HG02970 (cell line): Measurements from ENCODE around the gene CRKL.
"Not testable (repeated sequence)": the region's sequence is repeated elsewhere in the genome, so short reads cannot be mapped to it uniquely, and the experiment has no call there.

Source experiments
- ATAC-seq: cut with Tn5 transposase; IDR thresholded peaks from one replicate; pipeline ENCODE4 v1.9.1; 2021; ENCODE audit warnings: mild to moderate bottlenecking, moderate library complexity, moderate number of reproducible peaks; ENCODE audit not compliant: unreplicated experiment, low FRiP score

CRKL gene

DNA sequence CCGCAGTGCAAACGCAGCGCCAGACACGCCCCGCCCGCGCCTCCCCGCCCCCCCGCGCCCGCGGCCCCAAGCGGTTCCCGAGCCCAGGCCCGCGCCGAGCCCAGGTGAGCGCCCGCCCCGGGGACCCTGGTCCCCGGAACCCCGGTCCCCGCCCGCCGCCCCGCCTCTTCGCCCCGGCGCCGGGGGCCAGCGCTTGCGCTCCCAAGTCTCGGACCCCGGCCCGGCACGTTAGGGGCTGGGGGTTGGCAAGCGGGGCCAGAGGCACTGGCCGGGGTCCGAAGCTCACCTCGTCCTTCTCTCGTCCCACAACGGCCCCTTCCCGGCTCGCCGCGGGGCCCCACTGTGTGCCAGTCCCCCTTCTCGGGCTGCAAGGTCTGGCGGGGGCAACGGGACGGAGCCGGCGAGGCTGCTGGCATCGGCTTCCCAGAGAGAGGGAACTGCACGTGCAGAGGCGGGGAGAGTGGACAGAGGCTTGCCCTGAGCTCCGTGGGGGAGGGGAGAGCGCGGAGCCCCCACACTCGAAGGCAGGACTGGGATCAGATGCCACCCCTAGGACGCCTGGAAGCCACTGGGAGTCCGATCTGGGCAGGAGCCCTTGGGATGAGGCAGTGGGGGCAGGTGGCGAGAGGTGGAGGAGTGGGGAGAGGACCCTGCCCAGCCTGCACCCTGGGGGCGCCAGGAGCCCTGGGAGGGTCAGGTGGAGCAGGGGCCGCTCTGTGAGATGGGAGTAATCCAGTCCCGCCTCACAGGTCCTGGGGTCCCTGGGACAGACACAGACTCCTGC lies 48.1 kb downstream of the CRKL start:
- ATAC-seq = no peak

DNA sequence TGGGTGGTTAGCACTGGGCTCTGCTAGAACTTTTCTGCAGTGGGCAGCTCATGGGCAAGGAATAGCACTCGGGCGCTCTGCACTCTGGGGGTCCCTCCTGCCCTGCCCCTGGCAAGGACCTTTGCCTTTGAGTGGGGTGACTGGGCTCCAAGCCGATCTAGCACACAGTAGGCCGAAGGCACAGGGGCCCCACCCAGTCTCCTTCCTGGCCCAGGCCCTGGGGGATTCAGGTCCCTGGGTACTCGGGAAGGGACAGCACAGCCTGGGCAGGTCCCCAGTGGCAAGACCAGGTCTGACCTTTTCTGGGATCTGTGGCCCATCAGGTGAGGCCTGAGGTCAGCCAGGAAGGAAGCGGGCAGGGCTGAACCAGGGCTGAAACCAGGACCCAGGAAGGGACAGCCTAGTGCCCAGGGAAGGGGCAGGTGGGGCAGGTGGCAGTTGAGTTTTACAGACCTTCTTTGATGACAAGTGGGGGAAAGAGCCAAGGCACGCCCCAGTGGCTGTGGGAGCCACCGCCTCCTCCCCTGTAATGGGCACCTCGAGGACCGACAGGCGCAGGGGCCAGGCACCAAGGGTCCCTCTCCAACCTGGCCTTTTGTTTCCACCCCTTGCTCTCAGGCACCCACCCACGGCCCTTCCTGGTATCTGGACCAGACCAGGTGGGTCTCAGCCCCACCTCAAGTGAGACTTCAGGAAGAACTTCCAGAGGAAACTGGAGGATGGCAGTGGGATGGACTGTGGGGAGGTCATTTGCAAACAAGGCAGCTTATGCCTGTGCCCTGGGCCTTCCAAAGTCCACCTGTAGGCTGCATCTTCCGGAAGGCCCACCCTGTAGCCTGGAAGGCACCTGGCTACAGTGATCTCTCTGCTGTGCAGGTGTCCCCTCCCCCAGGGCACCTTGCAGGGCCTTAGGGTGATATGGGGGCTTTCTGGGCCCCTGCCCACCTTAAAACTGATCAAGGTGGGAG lies 49.0 kb downstream of the CRKL start:
- ATAC-seq = no peak

DNA sequence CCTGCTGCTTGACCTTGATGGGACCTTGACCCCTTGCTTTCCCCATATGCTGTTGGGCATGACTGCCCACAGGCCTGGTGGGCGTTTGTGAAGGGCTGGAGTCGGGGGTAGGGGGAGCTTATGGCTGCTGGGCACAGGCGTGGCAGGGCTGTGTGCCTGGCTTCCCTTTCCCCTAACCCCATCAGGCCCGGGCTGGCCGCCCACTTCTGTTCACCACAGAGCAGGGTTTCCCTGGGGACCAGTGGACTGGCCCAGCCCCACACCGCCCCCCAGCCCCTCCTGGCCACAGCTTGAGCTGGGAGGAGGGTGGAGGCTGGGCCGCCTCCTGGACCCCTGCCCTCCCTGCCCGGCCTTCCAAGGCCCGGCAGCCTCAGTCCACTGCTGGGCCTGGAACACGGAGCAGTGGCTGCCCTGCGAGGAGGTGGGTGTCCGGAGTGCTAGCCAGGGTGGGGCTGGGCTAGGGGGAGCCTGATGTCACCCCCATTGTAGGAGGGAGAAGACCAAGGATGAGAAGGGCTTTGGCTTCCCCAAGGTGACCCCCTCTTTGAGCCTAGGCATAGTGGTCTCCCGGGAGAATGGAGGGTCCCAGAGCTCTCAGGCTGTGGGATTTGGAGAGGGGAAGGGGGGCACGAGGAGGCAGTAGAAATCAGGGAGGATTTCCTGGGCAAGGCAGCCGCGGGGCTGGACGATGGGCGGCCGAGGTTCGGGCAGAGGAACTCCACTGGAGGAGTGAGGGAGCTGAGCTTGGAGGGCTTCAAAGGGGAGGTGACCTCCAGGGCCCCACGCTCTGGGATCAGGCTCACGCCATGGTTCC lies 49.9 kb downstream of the CRKL start, which contains the start of gene AIFM3:
Gene AIFM3, plus strand, starts transcription at position 373 of the 814 bp plus-strand sequence. CDS start 690 bp downstream, outside the sequence.
- no peak for ATAC-seq

DNA sequence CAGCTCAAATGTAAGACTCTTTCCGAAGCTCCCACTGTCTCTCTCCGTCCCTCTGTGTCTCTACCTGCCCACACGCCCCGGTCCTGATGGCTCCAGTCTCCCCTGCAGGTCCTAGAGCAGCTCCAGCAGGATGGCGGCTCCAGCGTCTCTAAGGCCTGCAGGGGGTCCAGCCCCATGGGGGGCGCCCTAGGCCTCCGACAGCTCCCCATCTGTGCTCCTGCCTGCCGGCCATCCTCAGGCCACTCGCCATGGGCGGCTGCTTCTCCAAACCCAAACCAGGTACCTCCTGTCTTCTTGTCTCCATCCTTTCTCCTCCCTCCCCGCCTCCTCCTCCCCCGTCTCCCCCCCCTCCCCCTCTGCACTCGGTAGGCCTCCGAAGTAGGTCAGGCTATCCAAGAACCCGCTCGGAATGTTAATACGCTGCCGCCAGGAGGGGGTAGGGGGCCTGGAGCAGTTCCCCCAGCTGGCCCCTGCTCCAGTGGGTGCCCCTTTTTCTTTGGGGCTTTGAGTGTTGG lies 50.5 kb downstream of the CRKL start:
- no peak for ATAC-seq

DNA sequence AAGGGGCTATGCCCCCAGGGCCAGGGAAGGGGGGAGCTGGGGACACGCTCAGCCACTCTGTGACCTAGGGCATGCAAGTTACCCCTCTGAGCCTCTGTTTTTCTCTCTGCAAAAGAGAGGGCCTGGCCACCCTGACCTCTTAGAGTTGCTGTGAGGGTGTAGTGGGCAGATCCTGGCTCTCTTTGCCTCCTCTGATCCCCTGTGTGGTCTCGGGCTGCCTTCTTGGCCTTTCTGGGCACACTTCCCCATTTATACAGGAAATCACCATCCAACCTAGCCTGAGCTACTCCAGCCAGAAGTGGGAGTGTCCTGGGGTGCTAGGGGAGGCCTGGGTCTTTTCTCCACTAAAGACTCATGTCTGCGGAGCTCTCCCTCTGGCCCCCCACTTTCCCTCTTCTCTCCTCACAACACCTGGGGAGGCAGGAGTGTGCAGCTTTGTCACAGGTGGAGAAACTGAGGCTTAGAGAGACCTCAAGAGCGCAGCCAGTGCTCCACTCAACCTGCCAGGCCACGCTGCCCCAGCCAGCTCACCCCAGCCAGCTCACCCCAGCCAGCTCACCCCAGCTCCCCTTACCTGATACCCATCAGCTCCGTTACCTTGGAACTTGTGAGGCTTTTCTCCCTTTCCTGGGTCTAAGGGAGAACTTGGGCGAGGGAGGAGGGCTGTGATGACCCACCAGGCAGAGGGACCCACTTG lies 51.2 kb downstream of the CRKL start:
- ATAC-seq = no peak

DNA sequence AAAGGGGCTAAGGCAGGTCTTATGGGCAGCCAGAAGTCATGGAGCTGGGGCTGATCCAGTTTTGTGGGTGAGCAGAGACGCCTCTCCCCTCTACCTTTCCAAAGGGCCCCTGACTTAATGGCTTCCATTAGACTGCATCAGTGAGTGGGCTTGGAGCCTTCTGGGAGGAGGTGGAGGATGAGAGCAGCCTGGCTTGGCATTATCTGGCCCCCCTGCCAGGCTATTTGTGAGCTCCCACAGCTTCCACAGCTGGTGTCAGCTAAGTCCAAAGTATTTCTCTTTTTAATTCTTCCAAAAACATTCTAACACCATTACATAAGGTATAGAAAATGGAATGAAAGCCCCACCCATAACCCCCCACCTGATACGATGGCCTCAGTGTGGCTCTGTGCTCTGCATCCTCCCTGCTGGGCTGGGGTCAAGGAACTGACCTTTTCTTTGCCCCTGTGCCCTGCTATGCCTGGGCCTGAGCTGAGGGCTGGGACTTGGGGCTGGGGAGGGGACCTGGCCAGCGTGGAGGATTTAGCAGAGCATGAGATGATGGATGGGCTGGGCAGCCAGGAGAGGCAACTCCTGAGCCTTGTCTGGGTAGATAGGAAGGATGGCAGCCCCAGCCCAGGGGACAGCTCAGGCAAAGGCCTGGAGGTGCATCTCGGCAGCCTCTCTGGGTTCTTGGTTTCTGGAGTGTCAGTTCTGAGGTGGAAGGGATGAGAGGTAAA lies 53.9 kb downstream of the CRKL start:
- ATAC-seq = no peak

DNA sequence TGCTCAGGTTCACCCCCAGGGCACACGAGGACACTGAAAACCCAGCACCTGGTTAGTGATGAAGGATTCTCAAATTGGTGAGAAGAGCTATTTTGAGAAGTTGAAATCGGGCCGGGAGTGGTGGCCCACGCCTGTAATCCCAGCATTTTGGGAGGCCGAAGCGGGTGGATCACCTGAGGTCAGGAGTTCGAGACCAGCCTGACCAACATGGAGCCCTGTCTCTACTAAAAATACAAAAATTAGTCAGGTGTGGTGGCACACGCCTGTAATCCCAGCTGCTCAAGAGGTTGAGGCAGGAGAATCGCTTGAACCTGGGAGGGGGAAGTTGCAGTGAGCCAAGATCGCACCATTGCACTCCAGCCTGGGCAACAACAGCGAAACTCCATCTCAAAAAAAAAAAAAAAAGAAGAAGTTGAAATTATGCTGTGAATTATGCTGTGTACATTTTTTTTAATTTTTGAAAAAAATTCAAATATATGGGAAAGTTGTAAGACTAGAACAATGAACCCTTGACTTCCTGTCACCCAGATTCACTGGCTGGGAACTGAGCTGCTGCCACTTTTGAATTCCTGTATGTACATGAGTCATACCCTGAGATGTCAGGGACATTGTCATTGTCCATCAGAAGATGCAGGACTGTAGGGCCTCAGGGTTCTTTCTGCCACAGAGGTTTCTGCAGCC lies 54.9 kb downstream of the CRKL start:
- ATAC-seq = not testable (repeated sequence)

DNA sequence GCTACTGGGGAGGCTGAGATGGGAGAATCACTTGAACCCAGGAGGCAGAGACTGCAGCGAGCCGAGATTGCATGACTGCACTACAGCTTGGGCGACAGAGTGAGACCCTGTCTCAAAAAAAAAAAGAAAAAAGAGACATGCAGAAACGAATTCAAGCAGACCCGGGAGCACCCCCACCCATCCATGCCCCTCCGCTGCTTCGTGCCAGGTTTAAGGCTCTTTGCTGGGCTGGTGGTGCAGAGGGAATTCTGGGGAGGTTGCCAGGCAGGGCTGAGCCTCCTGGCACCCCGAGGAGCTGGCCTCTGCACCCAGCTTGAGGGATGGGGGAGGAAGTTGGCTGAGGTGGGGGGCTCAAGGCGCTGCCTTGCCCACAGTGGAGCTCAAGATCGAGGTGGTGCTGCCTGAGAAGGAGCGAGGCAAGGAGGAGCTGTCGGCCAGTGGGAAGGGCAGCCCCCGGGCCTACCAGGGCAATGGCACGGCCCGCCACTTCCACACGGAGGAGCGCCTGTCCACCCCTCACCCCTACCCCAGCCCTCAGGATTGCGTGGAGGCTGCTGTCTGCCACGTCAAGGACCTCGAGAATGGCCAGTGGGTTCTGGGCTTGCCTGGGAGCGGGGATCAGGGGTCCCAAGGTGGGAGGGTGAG lies 55.8 kb downstream of the CRKL start:
- no peak for ATAC-seq

DNA sequence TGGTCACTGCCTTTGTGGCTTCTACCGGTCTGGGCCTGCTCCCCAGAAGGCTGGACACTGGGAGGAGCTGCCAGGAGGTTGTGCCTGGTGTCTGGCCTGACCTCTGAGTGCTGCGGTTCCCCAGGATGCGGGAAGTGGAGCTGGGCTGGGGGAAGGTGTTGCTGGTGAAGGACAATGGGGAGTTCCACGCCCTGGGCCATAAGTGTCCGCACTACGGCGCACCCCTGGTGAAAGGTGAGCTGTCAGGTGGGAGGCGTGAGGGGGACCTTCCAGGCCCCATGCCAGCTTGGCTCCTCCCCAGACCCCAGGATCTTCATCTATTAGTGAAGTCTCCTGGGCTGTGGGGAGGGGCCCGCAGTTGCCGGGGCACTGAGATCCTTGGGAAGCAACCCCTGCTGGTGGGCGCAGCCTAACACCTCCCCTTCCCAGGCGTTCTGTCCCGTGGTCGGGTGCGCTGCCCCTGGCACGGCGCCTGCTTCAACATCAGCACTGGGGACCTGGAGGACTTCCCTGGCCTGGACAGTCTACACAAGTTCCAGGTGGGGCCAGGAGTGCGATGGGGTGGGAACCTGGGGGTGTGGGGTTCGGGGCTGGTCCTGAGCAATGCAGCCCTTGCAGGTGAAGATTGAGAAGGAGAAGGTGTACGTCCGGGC lies 56.6 kb downstream of the CRKL start:
- no peak for ATAC-seq

DNA sequence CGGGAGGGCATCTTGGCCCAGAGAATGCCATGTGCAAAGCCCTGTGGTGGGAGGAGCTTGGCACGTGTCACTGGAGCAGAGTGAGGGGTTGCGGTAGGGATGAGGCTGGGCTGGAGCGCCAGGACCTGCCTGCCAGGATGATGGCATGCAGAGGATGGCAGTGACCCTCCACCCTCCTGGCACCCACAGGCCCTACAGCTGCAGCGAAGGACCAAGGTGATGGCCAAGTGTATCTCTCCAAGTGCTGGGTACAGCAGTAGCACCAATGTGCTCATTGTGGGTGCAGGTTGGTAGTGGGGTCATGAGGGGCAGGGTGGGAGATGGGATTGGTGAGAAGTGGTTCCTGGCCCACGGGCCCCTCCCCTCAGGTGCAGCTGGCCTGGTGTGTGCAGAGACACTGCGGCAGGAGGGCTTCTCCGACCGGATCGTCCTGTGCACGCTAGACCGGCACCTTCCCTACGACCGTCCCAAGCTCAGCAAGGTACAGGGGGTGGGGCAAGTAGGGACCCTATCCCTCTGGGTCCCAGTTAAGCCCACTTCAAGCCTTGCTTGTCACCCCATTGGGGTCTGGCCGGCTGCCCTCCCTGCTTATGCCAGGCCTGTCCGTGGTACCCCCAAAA lies 57.2 kb downstream of the CRKL start:
- no peak for ATAC-seq

DNA sequence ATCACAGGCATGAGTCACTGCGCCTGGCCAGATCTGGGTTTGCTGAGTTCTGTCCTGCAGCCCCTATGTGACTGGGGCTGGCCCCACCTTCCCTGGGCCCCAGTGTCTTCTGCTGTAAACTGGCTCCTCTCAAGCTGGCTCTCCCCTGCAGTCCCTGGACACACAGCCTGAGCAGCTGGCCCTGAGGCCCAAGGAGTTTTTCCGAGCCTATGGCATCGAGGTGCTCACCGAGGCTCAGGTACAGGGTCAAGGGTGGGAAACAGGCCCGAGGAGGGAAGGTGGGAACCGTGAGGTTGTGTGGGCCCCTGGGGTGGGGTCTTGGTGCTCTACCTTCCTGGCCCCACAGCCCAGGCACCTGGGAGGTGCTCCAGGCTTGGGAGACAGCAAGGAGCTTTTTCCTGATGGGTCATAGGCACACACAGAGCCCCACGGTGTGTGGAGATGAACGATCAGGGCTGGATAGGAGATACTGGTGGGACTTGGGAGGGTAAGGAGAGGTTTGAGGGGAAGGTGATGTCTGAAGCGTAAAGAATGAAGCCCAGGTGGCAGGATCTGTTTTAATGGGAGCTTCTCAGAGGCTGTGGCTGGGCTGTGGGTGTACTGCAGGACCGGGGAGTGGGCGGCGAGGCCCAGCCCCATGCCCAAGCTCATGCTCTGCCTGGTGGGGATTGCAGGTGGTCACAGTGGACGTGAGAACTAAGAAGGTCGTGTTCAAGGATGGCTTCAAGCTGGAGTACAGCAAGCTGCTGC lies 58.5 kb downstream of the CRKL start:
- no peak for ATAC-seq

DNA sequence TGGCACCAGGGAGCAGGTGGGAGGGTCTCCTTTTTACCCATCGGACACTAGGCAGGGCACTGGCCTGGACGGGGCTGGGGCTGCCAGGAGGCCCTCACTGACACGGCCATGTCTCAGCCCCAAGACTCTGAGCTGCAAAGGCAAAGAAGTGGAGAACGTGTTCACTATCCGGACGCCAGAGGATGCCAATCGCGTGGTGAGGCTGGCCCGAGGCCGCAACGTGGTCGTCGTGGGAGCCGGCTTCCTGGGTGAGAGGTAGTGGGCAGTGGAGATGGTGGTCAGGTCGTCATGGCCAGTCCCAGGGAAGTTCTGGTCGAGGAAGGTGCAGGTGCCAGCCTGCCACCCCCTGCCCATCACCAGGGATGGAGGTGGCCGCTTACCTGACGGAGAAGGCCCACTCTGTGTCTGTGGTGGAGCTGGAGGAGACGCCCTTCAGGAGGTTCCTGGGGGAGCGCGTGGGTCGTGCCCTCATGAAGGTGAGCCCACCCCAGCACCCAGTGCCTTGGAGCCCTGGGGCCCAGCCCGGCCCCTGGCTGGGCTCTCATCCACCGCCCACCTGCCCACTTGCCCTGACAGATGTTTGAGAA lies 59.2 kb downstream of the CRKL start:
- ATAC-seq = no peak

DNA sequence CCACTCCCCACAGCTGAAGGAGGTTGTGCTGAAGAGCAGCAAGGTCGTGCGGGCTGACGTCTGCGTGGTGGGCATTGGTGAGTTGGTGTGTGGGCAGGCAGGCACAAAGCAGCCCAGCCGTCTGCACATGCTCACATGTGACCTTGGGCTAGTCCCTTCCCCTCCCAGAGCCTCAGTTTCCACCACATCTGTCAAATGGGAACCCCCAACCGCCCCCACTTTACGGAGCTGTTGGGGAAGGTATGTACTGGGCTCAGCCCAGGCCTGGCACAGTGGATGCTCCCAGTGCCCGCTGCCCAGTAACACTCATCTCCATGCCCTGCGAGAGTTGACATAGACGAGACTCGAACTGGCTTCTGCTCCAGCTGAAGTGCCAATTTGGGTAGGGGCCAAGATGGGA lies 59.8 kb downstream of the CRKL start:
- no peak for ATAC-seq

DNA sequence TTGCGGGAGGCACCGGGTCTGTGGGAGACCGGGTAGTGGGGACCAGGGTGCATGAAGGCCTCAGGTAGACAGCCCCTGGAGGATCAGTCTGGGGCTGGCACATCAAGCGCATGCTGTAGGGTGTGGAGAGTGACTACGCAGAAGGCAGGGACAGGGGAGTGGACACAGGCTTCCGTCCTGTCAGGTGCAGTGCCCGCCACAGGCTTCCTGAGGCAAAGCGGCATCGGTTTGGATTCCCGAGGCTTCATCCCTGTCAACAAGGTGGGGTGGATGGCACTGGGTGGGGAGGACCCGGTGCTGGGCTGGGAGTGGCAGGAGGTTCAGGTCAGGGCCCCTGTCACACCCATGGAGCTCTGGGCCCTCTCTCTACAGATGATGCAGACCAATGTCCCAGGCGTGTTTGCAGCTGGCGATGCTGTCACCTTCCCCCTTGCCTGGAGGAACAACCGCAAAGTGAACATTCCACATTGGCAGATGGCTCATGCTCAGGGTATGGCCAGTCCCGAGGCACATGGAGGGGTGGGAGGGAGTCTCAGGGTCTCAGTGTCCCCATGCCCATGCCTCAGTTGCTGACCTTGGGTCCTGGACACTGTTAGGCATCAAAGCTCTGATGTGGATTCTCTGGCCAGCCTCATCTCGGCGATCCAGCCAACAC lies 60.4 kb downstream of the CRKL start:
- no peak for ATAC-seq

DNA sequence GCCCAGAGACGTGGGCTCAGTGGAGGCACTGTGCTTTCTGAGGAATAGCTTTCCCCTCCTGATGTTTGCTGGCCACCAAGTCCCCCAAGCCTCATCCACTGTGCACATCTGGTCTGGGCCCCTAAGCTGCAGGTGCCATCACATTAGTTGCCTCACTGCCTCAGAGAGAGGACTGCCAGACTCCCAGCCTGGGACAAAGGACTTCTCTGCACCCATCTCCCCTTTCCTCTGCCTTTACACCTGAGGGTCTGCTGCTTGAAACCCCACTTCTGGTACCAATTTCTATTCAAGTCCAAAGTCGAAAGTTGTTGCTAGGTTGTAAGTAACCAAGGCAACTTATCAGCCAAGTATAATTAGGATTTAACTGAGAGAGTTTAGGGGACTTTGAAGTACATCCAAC lies 61.2 kb downstream of the CRKL start:
- ATAC-seq = no peak
